Lower lobe of right lung (tissue), 2 donors: ENCODE results near the gene PIK3AP1. TPM values are rescaled to one million over a fixed set of nuclear protein-coding genes. Genes with fewer than 3 reads are reported as not detected.

ENCODE experiments used
- ATAC-seq, 2 donors: fragments of 200-7000 bp; cut with Tn5 transposase; one replicate each; pipeline ENCODE4 v1.9.1; 2020 to 2022; ENCODE audit warnings: mild to moderate bottlenecking in 2 of 2, moderate library complexity in 2 of 2
- DNase-seq: peaks from one replicate; pipeline ENCODE4 v3.0.0-alpha.2; 2020
- H3K27ac ChIP-seq: fragments of 200-600 bp; one replicate; pipeline ENCODE4 v1.8.0; 2022
- H3K27me3 ChIP-seq: fragments of 200-600 bp; one replicate; pipeline ENCODE4 v1.8.0; 2022; ENCODE audit warnings: low read depth
- H3K36me3 ChIP-seq: fragments of 200-600 bp; one replicate; pipeline ENCODE4 v1.8.0; 2022; ENCODE audit warnings: mild to moderate bottlenecking
- H3K4me1 ChIP-seq: fragments of 200-600 bp; one replicate; pipeline ENCODE4 v1.8.0; 2022
- H3K4me3 ChIP-seq: fragments of 200-600 bp; one replicate; pipeline ENCODE4 v1.8.0; 2022; ENCODE audit warnings: mild to moderate bottlenecking
- H3K9me3 ChIP-seq: fragments of 200-600 bp; one replicate; pipeline ENCODE4 v1.8.0; 2022
- CTCF ChIP-seq: fragments of 200-600 bp; IDR thresholded peaks from one replicate; pipeline ENCODE4 v1.8.0; 2022; ENCODE audit warnings: antibody characterized with exemption, mild to moderate bottlenecking
- intact Hi-C: fragments of 100-400 bp; cut with DNase I; formaldehyde crosslinking; loops from one replicate; pipeline ENCODE4 v1.11.0; 2022
- total RNA-seq: library from RNA; stranded (reverse); fragmentation: NEBNext Ultra II Directional; extraction: Animal tissue kit (Norgen Biotek cat#: 25700); gene quantifications from one replicate; pipeline ENCODE4 v1.2.1, GENCODE V29; 2021
- donor health status: DM: no; HTN: yes; CAD: no; lungs with severe emphysema.

Gene PIK3AP1
- total RNA-seq, 1 donor from 2014 or later = 71.6 TPM

DNA sequence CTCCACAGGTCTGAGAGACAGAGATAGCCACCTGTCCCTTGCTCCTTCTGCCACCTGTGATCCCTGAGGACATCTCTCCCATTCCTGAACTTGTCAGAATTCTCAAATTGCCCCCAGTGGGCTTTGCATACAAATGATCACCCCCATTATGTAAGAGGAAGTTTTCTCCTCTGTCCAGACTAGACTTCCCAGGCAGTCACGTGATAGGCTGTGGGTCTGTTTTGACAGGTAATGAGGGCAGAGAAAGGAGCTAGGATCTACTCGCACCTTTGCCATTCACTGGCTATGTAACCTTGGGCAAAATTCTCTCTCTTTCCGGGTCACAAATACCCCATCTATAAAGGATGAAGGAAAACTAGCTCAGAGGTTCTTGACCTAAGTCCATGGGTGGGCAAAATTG, 112.1 kb downstream of the PIK3AP1 start:
- TF ChIP-seq CTCF = no peak
- ATAC-seq = no peak
- no peak overlapping the region for H3K27ac ChIP-seq
- H3K4me1 ChIP-seq = no peaks in the 10 kb centered on the region
- peaks cover 8% of the 10 kb centered on the region for H3K36me3 ChIP-seq
- no peak for DNase-seq
- no peak overlapping the region for H3K4me3 ChIP-seq
- intact Hi-C loops = no loop called here
- no peaks in the 10 kb centered on the region for H3K27me3 ChIP-seq
- H3K9me3 ChIP-seq = no peaks in the 10 kb centered on the region

DNA sequence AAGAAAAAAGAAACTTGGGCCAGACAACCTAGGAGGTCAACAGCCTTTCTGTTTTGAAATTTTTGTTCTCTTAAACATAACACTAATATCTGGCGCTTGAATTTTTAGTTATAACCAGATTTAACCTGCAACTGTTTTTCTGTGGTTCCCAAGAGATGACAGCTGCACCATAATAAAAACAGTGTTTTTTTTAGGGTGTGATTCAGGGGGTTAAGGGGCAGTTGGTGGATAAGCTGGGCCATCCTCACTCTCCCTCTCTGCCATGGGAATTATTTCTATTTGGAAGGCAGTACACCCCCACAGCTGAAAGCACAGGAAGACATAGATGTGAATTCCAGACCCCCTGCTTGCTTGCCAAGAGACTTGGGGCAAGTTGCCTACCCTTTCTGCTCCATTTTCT, 113.4 kb downstream of the PIK3AP1 start:
- no peaks in the 10 kb centered on the region for H3K27me3 ChIP-seq
- no peak for ATAC-seq
- H3K4me1 ChIP-seq = no peaks in the 10 kb centered on the region
- H3K36me3 ChIP-seq = peaks cover 19% of the 10 kb centered on the region
- no peak for DNase-seq
- intact Hi-C loops = no loop called here
- no peak for TF ChIP-seq CTCF
- no peaks in the 10 kb centered on the region for H3K9me3 ChIP-seq
- H3K27ac ChIP-seq = no peak overlapping the region
- H3K4me3 ChIP-seq = no peak overlapping the region

DNA sequence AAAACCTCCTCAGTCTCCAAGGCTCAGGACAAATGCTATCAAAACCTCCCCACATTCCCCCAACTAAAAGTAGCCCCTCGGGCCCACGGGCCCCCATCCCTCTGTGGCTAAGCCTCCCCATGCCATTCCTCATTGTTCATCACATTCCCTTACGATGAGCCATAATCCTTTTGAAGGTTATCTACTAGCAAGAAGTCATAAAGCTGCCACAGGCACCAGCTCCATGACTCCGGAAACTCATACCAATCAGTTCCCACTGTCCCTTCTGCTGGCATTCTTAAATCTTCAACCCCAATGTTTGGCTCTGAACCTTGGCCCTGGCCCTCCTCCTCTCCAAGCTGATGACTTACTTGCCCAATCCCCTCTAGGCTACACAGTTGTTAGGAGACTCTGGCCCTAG, 114.1 kb downstream of the PIK3AP1 start:
- Histone ChIP-seq H3K4me3 (no peak overlapping the region), H3K36me3 (peaks cover 19% of the 10 kb centered on the region), H3K9me3 (no peaks in the 10 kb centered on the region), H3K27me3 (no peaks in the 10 kb centered on the region), H3K4me1 (no peaks in the 10 kb centered on the region), H3K27ac (no peak overlapping the region)
- intact Hi-C loops = no loop called here
- no peak for DNase-seq
- no peak for TF ChIP-seq CTCF
- no peak for ATAC-seq

DNA sequence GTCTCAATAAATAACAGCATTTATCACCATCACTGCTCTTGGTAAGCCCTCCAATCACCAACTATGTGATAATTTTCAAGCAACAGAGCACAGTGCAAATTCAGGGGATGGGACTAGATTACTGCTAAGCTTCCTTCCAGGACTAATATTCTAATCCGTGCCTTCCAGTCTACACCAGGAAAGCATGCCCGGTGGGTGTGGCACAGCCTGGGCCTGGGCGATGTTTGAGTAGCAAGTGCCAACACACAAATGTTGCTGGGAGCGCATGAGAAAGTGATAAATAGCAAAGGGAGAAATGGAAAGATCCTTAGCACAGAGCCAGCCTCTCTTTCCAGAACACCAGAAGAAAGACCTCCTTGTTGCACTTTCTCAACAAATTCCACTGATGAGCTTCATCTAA, 120.0 kb downstream of the PIK3AP1 start:
- no peak for TF ChIP-seq CTCF
- no peak for ATAC-seq
- peaks cover 16% of the 10 kb centered on the region for H3K36me3 ChIP-seq

GRCh38 chr10:96598846-96599245, 121.5 kb downstream of the PIK3AP1 start:
- no peaks in the 10 kb centered on the region for H3K9me3 ChIP-seq
- no peak overlapping the region for H3K27ac ChIP-seq
- H3K4me3 ChIP-seq = no peak overlapping the region
- no peak for TF ChIP-seq CTCF
- DNase-seq (no peak), ATAC-seq (no peak)
- peaks cover 16% of the 10 kb centered on the region for H3K36me3 ChIP-seq
- H3K27me3 ChIP-seq = no peaks in the 10 kb centered on the region
- H3K4me1 ChIP-seq = no peaks in the 10 kb centered on the region
- intact Hi-C loops = no loop called here

More for the DNA sequence above, 120.0 kb downstream of the PIK3AP1 start:
- Histone ChIP-seq H3K27me3 (no peaks in the 10 kb centered on the region), H3K27ac (no peak overlapping the region), H3K4me3 (no peak overlapping the region), H3K4me1 (no peaks in the 10 kb centered on the region), H3K9me3 (no peaks in the 10 kb centered on the region)
- DNase-seq = no peak
- intact Hi-C loops = no loop called here
